Measurements from ENCODE around the gene RNF141.

DNA sequence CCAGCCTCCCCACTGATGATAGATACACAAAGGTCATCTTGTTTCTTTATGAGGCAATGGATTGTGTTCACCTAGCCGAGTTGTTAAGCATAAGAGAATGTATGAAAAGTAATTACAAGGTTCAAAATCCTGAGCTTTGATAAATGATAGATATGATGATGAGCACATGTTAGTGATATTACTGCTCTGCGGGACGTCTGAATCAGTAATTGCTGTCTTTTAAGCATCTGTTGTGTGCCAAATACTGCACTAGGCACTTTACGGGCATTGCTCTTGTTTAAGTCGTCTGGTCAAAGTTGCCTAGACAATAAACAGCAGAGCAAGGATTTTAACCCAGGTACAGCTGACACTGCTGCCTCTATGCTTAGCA, 559 bp upstream of the RNF141 start:
- TF ChIP-seq POLR2AphosphoS5 (IDR thresholded peaks at IDR 0.05): no peak
- TF ChIP-seq, protein P1, sequence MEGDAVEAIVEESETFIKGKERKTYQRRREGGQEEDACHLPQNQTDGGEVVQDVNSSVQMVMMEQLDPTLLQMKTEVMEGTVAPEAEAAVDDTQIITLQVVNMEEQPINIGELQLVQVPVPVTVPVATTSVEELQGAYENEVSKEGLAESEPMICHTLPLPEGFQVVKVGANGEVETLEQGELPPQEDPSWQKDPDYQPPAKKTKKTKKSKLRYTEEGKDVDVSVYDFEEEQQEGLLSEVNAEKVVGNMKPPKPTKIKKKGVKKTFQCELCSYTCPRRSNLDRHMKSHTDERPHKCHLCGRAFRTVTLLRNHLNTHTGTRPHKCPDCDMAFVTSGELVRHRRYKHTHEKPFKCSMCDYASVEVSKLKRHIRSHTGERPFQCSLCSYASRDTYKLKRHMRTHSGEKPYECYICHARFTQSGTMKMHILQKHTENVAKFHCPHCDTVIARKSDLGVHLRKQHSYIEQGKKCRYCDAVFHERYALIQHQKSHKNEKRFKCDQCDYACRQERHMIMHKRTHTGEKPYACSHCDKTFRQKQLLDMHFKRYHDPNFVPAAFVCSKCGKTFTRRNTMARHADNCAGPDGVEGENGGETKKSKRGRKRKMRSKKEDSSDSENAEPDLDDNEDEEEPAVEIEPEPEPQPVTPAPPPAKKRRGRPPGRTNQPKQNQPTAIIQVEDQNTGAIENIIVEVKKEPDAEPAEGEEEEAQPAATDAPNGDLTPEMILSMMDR (IDR thresholded peaks at IDR 0.05): no peak
- no peak for TF ChIP-seq POLR2A (IDR thresholded peaks at IDR 0.05)
- no peak for TF ChIP-seq EP300 (IDR thresholded peaks at IDR 0.05)

Measured in sigmoid colon (tissue), 4 donors.